ENCODE data around the gene CHGA.
A peak's percentile ranks its signal among the peaks of the same experiment; 100 is the strongest.

Gene CHGA

GRCh38 chr14:92945544-92945943 is 22.6 kb downstream of the CHGA start:
- no peak for DNase-seq (ENCODE audit: low read depth)

- no peak for DNase-seq (ENCODE audit: low read depth)
Observed at GRCh38 chr14:92945959-92946846, 23.3 kb downstream of the CHGA start.

- DNase-seq (ENCODE audit: low read depth): no peak
Observed at GRCh38 chr14:92946847-92947545, 24.0 kb downstream of the CHGA start.

GRCh38 chr14:92948647-92949046 is 25.7 kb downstream of the CHGA start:
- no peak for DNase-seq (ENCODE audit: low read depth)

GRCh38 chr14:92949496-92950192 is 26.7 kb downstream of the CHGA start:
- DNase-seq (ENCODE audit: low read depth): no peak

- DNase-seq (ENCODE audit: low read depth): no peak
Observed at GRCh38 chr14:92950193-92950540, 27.2 kb downstream of the CHGA start.

GRCh38 chr14:92950773-92951172 is 27.8 kb downstream of the CHGA start:
- no peak for DNase-seq (ENCODE audit: low read depth)

- no peak for DNase-seq (ENCODE audit: low read depth)
Observed at GRCh38 chr14:92951261-92951660, 28.3 kb downstream of the CHGA start.

- no peak for DNase-seq (ENCODE audit: low read depth)
Observed at GRCh38 chr14:92951912-92952471, 29.0 kb downstream of the CHGA start.

GRCh38 chr14:92952481-92953298 is 29.7 kb downstream of the CHGA start:
- no peak for DNase-seq (ENCODE audit: low read depth)

GRCh38 chr14:92953526-92953925 is 30.6 kb downstream of the CHGA start:
- DNase-seq (ENCODE audit: low read depth): no peak

GRCh38 chr14:92954933-92955332 is 32.0 kb downstream of the CHGA start:
- no peak for DNase-seq (ENCODE audit: low read depth)

GRCh38 chr14:92955381-92955780 is 32.4 kb downstream of the CHGA start:
- DNase-seq (ENCODE audit: low read depth): no peak

- no peak for DNase-seq (ENCODE audit: low read depth)
Observed at GRCh38 chr14:92956961-92957360, 34.0 kb downstream of the CHGA start.

GRCh38 chr14:92958373-92959188 is 35.6 kb downstream of the CHGA start:
- DNase-seq (ENCODE audit: low read depth): no peak

GRCh38 chr14:92959189-92959531 is 36.2 kb downstream of the CHGA start:
- no peak for DNase-seq (ENCODE audit: low read depth)

GRCh38 chr14:92959761-92960680 is 37.1 kb downstream of the CHGA start:
- no peak for DNase-seq (ENCODE audit: low read depth)

- DNase-seq (ENCODE audit: low read depth): peak; percentile 18
Observed at GRCh38 chr14:92960706-92961566, 38.0 kb downstream of the CHGA start.

GRCh38 chr14:92961567-92961855 is 38.6 kb downstream of the CHGA start:
- DNase-seq (ENCODE audit: low read depth): no peak

Data from non-pigmented ciliary epithelial cell (primary cell).